Breast epithelium (tissue), 3 donors: Measurements from ENCODE around the gene PIK3CD.

Source experiments
- CTCF ChIP-seq, 3 donors: fragments of 450-650 bp; IDR thresholded peaks; one replicate each; pipeline ENCODE4 v1.5.1; 2016 to 2017; ENCODE audit warnings: antibody characterized with exemption in 3 of 3, mild to moderate bottlenecking in 3 of 3, moderate library complexity in 3 of 3
- POLR2A ChIP-seq: fragments of 450-650 bp; IDR thresholded peaks from one replicate; pipeline ENCODE4 v1.6.1; 2016; ENCODE audit warnings: antibody characterized with exemption, mild to moderate bottlenecking, moderate library complexity
- POLR2AphosphoS5 ChIP-seq, 3 donors: sonication (generic); formaldehyde crosslinking; IDR thresholded peaks; one replicate each; pipeline ENCODE4 v1.6.1; 2017; ENCODE audit warnings: antibody characterized with exemption in 3 of 3

GRCh38 chr1:9631613-9632012 lies 19.9 kb upstream of the PIK3CD start:
- TF ChIP-seq CTCF (IDR thresholded peaks at IDR 0.05) (no peak), POLR2A (no peak), POLR2AphosphoS5 (IDR thresholded peaks at IDR 0.05) (no peak)
